Activated naive CD4-positive, alpha-beta T cell treated with anti-CD3 and anti-CD28 coated beads for 36 hours (primary cell): ENCODE measurements around the gene PTK7. TPM values are rescaled to one million over a fixed set of nuclear protein-coding genes. Genes with fewer than 3 reads are reported as not detected.

Source experiments
- CTCF ChIA-PET: fragments of 350-600 bp; sonication (Branson Sonifier 250); formaldehyde crosslinking; loops from one replicate; lab custom pipeline; 2021; ENCODE audit warnings: antibody characterized with exemption; lab: Charles Lee
- DNase-seq: peaks from one replicate; pipeline ENCODE4 v3.0.0-alpha.2; 2020
- H3K27ac Mint-ChIP-seq: one replicate; pipeline ENCODE4 v1.8.0; 2021; ENCODE audit warnings: mild to moderate bottlenecking, mixed read lengths
- H3K27me3 Mint-ChIP-seq: one replicate; pipeline ENCODE4 v1.8.0; 2021; ENCODE audit warnings: low read depth, mixed read lengths
- H3K36me3 Mint-ChIP-seq: one replicate; pipeline ENCODE4 v1.8.0; 2021; ENCODE audit warnings: low read depth, mixed read lengths
- H3K4me1 Mint-ChIP-seq: one replicate; pipeline ENCODE4 v1.8.0; 2021; ENCODE audit warnings: low read depth, mixed read lengths
- H3K4me3 Mint-ChIP-seq: one replicate; pipeline ENCODE4 v1.8.0; 2021; ENCODE audit warnings: mild to moderate bottlenecking, moderate library complexity, mixed read lengths
- H3K9me3 Mint-ChIP-seq: one replicate; pipeline ENCODE4 v1.8.0; 2021; ENCODE audit warnings: mixed read lengths
- intact Hi-C: fragments of 100-400 bp; cut with micrococcal nuclease; formaldehyde crosslinking; loops from one replicate; pipeline ENCODE4 v1.15.1; 2023
- total RNA-seq, 2 experiments: library from RNA; stranded (reverse); gene quantifications; one replicate each; pipeline ENCODE4 v1.2.3, GENCODE V29; 2021

PTK7 gene
- total RNA-seq, 2 experiments from 2014 or later: 2.0 to 2.2 TPM

GRCh38 chr6:43196337-43196736 is 120.2 kb downstream of the PTK7 start:
- Mint-ChIP-seq H3K27ac (no peak overlapping the region), H3K4me3 (no peak overlapping the region), H3K4me1 (no peaks in the 10 kb centered on the region), H3K36me3 (peaks cover 34% of the 10 kb centered on the region), H3K9me3 (no peaks in the 10 kb centered on the region), H3K27me3 (no peaks in the 10 kb centered on the region)
- DNase-seq: no peak
- intact Hi-C loops: no loop called here
- CTCF ChIA-PET: no interaction called here

DNA sequence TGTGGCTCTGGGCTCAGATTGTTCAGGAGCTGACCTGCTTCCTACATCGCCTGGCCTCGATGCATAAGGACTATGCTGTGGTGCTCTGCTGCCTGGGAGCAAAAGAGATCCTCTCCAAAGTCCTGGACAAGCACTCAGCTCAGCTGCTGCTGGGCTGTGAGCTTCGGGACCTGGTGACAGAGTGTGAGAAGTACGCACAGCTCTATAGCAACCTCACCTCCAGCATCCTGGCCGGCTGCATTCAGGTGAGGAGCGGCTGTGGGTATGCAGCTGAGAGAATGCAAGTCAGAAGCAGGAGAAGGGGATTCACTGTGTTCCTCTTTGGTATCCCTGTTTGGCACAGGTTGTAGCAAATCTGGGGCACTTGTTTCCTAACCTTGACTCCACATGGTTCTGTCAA is 123.8 kb downstream of the PTK7 start:
- Mint-ChIP-seq H3K9me3 (no peaks in the 10 kb centered on the region), H3K27me3 (no peaks in the 10 kb centered on the region), H3K27ac (no peak overlapping the region), H3K4me3 (no peak overlapping the region), H3K4me1 (no peaks in the 10 kb centered on the region), H3K36me3 (peaks cover 26% of the 10 kb centered on the region)
- CTCF ChIA-PET: no interaction called here
- intact Hi-C loops: no loop called here
- no peak for DNase-seq

- Mint-ChIP-seq H3K4me1 (no peaks in the 10 kb centered on the region), H3K4me3 (no peak overlapping the region), H3K27ac (no peak overlapping the region), H3K9me3 (no peaks in the 10 kb centered on the region), H3K36me3 (peaks cover 25% of the 10 kb centered on the region), H3K27me3 (no peaks in the 10 kb centered on the region)
- no peak for DNase-seq
- intact Hi-C loops: no loop called here
- CTCF ChIA-PET: interaction anchor here (0.6 to 1.5 kb wide), 3 partner anchors 29 to 108 kb away, joined by 3 to 5 read pairs (median 4); partner anchors contain the start of genes CRIP3 and DNPH1
These were observed 124.4 kb downstream of the PTK7 start for GRCh38 chr6:43200541-43200940.

- no peaks in the 10 kb centered on the region for H3K4me1 Mint-ChIP-seq
- no peaks in the 10 kb centered on the region for H3K9me3 Mint-ChIP-seq
- CTCF ChIA-PET: interaction anchor here (1.5 kb wide), 1 partner anchor 59 kb away, joined by 3 read pairs; no protein-coding TSS in a partner anchor
- H3K27me3 Mint-ChIP-seq: no peaks in the 10 kb centered on the region
- DNase-seq: no peak
- no peak overlapping the region for H3K4me3 Mint-ChIP-seq
- H3K36me3 Mint-ChIP-seq: peaks cover 22% of the 10 kb centered on the region
- H3K27ac Mint-ChIP-seq: no peak overlapping the region
- intact Hi-C loops: no loop called here
These were observed 126.3 kb downstream of the PTK7 start for GRCh38 chr6:43202451-43202850.

GRCh38 chr6:43203029-43203717 is 127.1 kb downstream of the PTK7 start:
- Mint-ChIP-seq H3K36me3 (peaks cover 22% of the 10 kb centered on the region), H3K27ac (no peak overlapping the region), H3K4me1 (no peaks in the 10 kb centered on the region), H3K27me3 (no peaks in the 10 kb centered on the region), H3K4me3 (no peak overlapping the region), H3K9me3 (no peaks in the 10 kb centered on the region)
- CTCF ChIA-PET: interaction anchor here (1.5 kb wide), 1 partner anchor 59 kb away, joined by 3 read pairs; no protein-coding TSS in a partner anchor
- no peak for DNase-seq
- intact Hi-C loops: no loop called here

- CTCF ChIA-PET: interaction anchor here (1.5 kb wide), 1 partner anchor 60 kb away, joined by 3 read pairs; no protein-coding TSS in a partner anchor
- no peak for DNase-seq
- Mint-ChIP-seq H3K9me3 (no peaks in the 10 kb centered on the region), H3K27ac (no peak overlapping the region), H3K27me3 (no peaks in the 10 kb centered on the region), H3K36me3 (peaks cover 22% of the 10 kb centered on the region), H3K4me3 (no peak overlapping the region), H3K4me1 (no peaks in the 10 kb centered on the region)
- intact Hi-C loops: no loop called here
These were observed 127.6 kb downstream of the PTK7 start for GRCh38 chr6:43203718-43204095.

GRCh38 chr6:43204271-43205105 is 128.4 kb downstream of the PTK7 start:
- intact Hi-C loops: no loop called here
- Mint-ChIP-seq H3K4me3 (no peak overlapping the region), H3K36me3 (peaks cover 22% of the 10 kb centered on the region), H3K4me1 (no peaks in the 10 kb centered on the region), H3K9me3 (no peaks in the 10 kb centered on the region), H3K27me3 (no peaks in the 10 kb centered on the region), H3K27ac (no peak overlapping the region)
- DNase-seq: no peak
- CTCF ChIA-PET: no interaction called here

DNA sequence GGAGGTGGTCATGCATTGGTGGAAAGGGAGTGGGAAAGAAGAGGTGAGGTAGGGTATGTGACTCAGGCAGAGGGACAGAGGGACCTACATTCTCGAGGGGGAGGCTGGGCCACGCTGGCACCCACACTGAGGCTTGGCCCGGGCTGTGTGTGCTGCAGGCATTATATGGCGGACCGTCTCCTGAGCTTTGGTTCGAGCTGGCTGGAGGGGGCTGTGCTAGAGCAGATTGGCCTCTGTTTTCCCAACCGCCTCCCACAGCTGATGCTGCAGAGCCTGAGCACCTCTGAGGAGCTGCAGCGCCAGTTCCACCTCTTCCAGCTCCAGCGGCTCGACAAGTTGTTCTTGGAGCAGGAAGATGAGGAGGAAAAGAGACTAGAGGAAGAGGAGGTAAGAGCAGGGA is 129.7 kb downstream of the PTK7 start:
- no peaks in the 10 kb centered on the region for H3K4me1 Mint-ChIP-seq
- intact Hi-C loops: no loop called here
- H3K27ac Mint-ChIP-seq: no peak overlapping the region
- H3K36me3 Mint-ChIP-seq: peaks cover 15% of the 10 kb centered on the region
- H3K9me3 Mint-ChIP-seq: no peaks in the 10 kb centered on the region
- CTCF ChIA-PET: no interaction called here
- H3K4me3 Mint-ChIP-seq: no peak overlapping the region
- H3K27me3 Mint-ChIP-seq: no peaks in the 10 kb centered on the region
- no peak for DNase-seq

- peaks cover 13% of the 10 kb centered on the region for H3K36me3 Mint-ChIP-seq
- CTCF ChIA-PET: no interaction called here
- intact Hi-C loops: no loop called here
- no peak overlapping the region for H3K27ac Mint-ChIP-seq
- no peaks in the 10 kb centered on the region for H3K4me1 Mint-ChIP-seq
- H3K4me3 Mint-ChIP-seq: no peak overlapping the region
- DNase-seq: no peak
- H3K27me3 Mint-ChIP-seq: no peaks in the 10 kb centered on the region
- H3K9me3 Mint-ChIP-seq: no peaks in the 10 kb centered on the region
These were observed 131.2 kb downstream of the PTK7 start for GRCh38 chr6:43207286-43207685.

Other genes starting within 250 kb of the PTK7 start
- 100 to 1,000 TPM in 1 of 2 experiments, 10 to 100 TPM in 1; 99.0 to 101 TPM for gene RPL7L1, start 196.7 kb upstream of the PTK7 start, total RNA-seq
- not detected for gene PTCRA, start 160.3 kb upstream of the PTK7 start, total RNA-seq
- gene CNPY3, start 146.8 kb upstream of the PTK7 start, total RNA-seq: 10 to 100 TPM; 37.6 to 41.0 TPM
- gene GNMT, start 115.6 kb upstream of the PTK7 start, total RNA-seq: not detected
- 10 to 100 TPM; 17.1 to 18.2 TPM for gene PEX6, start 97.1 kb upstream of the PTK7 start, total RNA-seq
- 10 to 100 TPM; 52.4 to 54.4 TPM for gene PPP2R5D, start 91.7 kb upstream of the PTK7 start, total RNA-seq
- 10 to 100 TPM; 80.6 to 85.1 TPM for gene MEA1, start 62.4 kb upstream of the PTK7 start, total RNA-seq
- gene KLHDC3, start 62.1 kb upstream of the PTK7 start, total RNA-seq: 10 to 100 TPM; 58.6 to 58.9 TPM
- 10 to 100 TPM; 31.0 to 32.7 TPM for gene RRP36, start 54.7 kb upstream of the PTK7 start, total RNA-seq
- gene CUL7, start 22.5 kb upstream of the PTK7 start, total RNA-seq: 10 to 100 TPM; 21.9 to 22.1 TPM
- gene MRPL2, start 16.9 kb upstream of the PTK7 start, total RNA-seq: 10 to 100 TPM; 87.7 to 95.1 TPM
- 10 to 100 TPM; 12.0 to 12.3 TPM for gene KLC4, start 16.7 kb upstream of the PTK7 start, total RNA-seq
- gene SRF, start 95.0 kb downstream of the PTK7 start, total RNA-seq: 10 to 100 TPM; 27.8 to 28.2 TPM
- 10 to 100 TPM; 43.1 to 49.3 TPM for gene CUL9, start 105.9 kb downstream of the PTK7 start, total RNA-seq
- gene DNPH1, start 153.2 kb downstream of the PTK7 start, total RNA-seq: 10 to 100 TPM; 59.7 to 59.8 TPM
- gene TTBK1, start 167.2 kb downstream of the PTK7 start, total RNA-seq: under 1 TPM in 1 of 2 experiments, not detected in 1; 0.02 TPM
- gene SLC22A7, start 221.9 kb downstream of the PTK7 start, total RNA-seq: not detected
- 1 to 10 TPM; 2.9 to 3.1 TPM for gene CRIP3, start 232.5 kb downstream of the PTK7 start, total RNA-seq